Kidney (tissue), 14 donors: ENCODE data around the gene TTLL8. TPM values are rescaled to one million over a fixed set of nuclear protein-coding genes. Genes with fewer than 3 reads are reported as not detected.
"Not testable (repeated sequence)": the region's sequence is repeated elsewhere in the genome, so short reads cannot be mapped to it uniquely, and the experiment has no call there.

Source experiments
- DNase-seq, 5 donors: peaks; one replicate each; pipeline ENCODE4 v3.0.0-alpha.2; 2013 to 2020
- FAIRE-seq: peaks from 2 replicates; lab custom pipeline; 2012; peaks lifted over from hg19 to GRCh38; lab: Jason Lieb, UNC
- H3K27ac ChIP-seq, 2 donors: one replicate each; pipeline ENCODE4 v1.7.0; 2013; ENCODE audit warnings: low read depth in 2 of 2, low read length in 2 of 2, inconsistent platforms in 1 of 2
- H3K27me3 ChIP-seq: one replicate; pipeline ENCODE4 v1.7.1; 2013; ENCODE audit warnings: low read length, inconsistent platforms; ENCODE audit not compliant: control insufficient read depth, insufficient read depth
- H3K36me3 ChIP-seq, 3 donors: one replicate each; pipeline versions ENCODE4 v1.7.0 to v1.7.1; 2013; ENCODE audit warnings: low read length in 3 of 3, control low read depth in 1 of 3, inconsistent platforms in 1 of 3; ENCODE audit not compliant: insufficient read depth in 3 of 3, control insufficient read depth in 2 of 3
- H3K4me1 ChIP-seq, 3 donors: one replicate each; pipeline versions ENCODE4 v1.7.0 to v1.7.1; 2013; ENCODE audit warnings: low read length in 3 of 3, inconsistent platforms in 1 of 3, low read depth in 1 of 3; ENCODE audit not compliant: control insufficient read depth in 2 of 3, insufficient read depth in 2 of 3
- H3K4me3 ChIP-seq, 3 donors: one replicate each; pipeline versions ENCODE4 v1.7.0 to v1.8.1; 2013; ENCODE audit warnings: low read length in 3 of 3, control low read depth in 1 of 3, inconsistent platforms in 1 of 3
- H3K9ac ChIP-seq, 3 donors: one replicate each; pipeline versions ENCODE4 v1.7.0 to v1.7.1; 2013; ENCODE audit warnings: low read length in 3 of 3, control low read depth in 1 of 3, inconsistent platforms in 1 of 3
- H3K9me3 ChIP-seq, 3 donors: one replicate each; pipeline versions ENCODE4 v1.7.0 to v1.7.1; 2013; ENCODE audit warnings: low read length in 3 of 3, control low read depth in 1 of 3, inconsistent platforms in 1 of 3; ENCODE audit not compliant: control insufficient read depth in 2 of 3, insufficient read depth in 1 of 3
- intact Hi-C: fragments of 100-400 bp; cut with DNase I; formaldehyde crosslinking; loops from one replicate; pipeline ENCODE4 v1.11.1; 2022
- polyA plus RNA-seq: library from polyadenylated mRNA; stranded (reverse); fragments of 350-450 nt; fragmentation: Illumina TruSeq; extraction: RNeasy Lipid Tissue Mini Kit (QIAGEN cat#74804); gene quantifications from one replicate; pipeline ENCODE4 v1.2.3, GENCODE V29; 2014; ENCODE audit warnings: low read depth, low replicate concordance; ENCODE audit not compliant: insufficient read depth
- total RNA-seq: library from RNA; stranded (reverse); fragmentation: NEBNext Ultra II Directional; extraction: Animal tissue kit (Norgen Biotek cat#: 25700); gene quantifications from one replicate; pipeline ENCODE4 v1.2.1, GENCODE V29; 2021
- TF ChIP-seq, protein P1 (sequence below): IDR thresholded peaks from 3 replicates; pipeline ENCODE4 v1.5.1; 2012; ENCODE audit warnings: mild to moderate bottlenecking, moderate library complexity, borderline replicate concordance; ENCODE audit not compliant: insufficient read depth; ENCODE audit errors: extremely low read depth
- donor health status: control.
- donor health status: control.
- donor health status: control.
- donor health status: control.
- donor health status: control.
- donor health status: DM: yes; HTN: yes; CAD: no.
- donor health status: Normal renal cell carcinoma (clear cell type).

The TTLL8 gene
- total and polyA plus RNA-seq, 2 donors from 2014 or later: not detected

DNA sequence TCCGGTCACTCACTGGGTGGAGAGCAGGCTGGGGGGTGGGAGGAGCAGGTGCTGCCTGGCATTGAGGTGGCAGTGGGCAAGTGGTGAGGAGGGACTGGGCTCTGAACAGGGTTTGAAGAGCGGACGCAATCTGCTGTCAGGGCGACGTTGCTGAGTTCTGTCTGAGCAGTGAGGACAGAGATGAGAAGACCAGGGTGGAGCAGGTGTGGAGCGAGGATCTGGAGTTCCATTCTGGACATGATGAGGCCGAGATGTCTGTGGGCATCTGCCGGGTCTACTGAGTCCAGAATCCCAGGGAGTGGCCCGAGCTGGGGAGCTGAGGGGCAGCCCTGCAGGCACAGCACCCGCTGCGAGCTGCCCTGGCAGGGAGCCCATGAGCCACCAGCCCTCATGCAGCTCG lies 29.5 kb upstream of the TTLL8 start:
- FAIRE-seq (no peak), DNase-seq (peak in 1 of 5 donors; percentile 55)
- TF ChIP-seq, protein P1, sequence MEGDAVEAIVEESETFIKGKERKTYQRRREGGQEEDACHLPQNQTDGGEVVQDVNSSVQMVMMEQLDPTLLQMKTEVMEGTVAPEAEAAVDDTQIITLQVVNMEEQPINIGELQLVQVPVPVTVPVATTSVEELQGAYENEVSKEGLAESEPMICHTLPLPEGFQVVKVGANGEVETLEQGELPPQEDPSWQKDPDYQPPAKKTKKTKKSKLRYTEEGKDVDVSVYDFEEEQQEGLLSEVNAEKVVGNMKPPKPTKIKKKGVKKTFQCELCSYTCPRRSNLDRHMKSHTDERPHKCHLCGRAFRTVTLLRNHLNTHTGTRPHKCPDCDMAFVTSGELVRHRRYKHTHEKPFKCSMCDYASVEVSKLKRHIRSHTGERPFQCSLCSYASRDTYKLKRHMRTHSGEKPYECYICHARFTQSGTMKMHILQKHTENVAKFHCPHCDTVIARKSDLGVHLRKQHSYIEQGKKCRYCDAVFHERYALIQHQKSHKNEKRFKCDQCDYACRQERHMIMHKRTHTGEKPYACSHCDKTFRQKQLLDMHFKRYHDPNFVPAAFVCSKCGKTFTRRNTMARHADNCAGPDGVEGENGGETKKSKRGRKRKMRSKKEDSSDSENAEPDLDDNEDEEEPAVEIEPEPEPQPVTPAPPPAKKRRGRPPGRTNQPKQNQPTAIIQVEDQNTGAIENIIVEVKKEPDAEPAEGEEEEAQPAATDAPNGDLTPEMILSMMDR: no peak
- Histone ChIP-seq H3K9me3 (no peaks in the 10 kb centered on the region), H3K36me3 (no peaks in the 10 kb centered on the region), H3K9ac (no peak overlapping the region), H3K4me3 (no peak overlapping the region), H3K27me3 (peaks cover 2% of the 10 kb centered on the region), H3K4me1 (no peaks in the 10 kb centered on the region), H3K27ac (no peak overlapping the region)
- intact Hi-C loops: no loop called here

DNA sequence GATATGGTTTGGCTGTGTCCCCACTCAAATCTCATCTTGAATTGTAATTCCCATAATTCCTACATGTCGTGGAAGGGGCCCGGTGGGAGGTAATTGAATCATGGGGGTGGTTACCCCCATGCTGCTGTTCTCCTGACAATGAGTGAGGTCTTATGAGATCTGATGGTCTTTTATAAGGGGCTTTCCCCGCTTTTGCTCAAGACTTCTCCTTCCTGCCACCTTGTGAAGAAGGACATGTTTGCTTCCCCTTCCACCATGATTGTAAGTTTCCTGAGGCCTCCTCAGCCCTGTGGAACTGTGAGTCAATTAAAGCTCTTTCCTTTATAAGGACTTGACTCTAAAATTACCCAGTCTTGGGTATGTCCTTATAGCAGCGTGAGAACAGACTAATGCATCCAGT lies 28.9 kb upstream of the TTLL8 start:
- H3K4me1 ChIP-seq, H3K27ac ChIP-seq, H3K27me3 ChIP-seq, FAIRE-seq, H3K4me3 ChIP-seq, DNase-seq, H3K36me3 ChIP-seq, H3K9me3 ChIP-seq, H3K9ac ChIP-seq, intact Hi-C loops: not testable (repeated sequence)

DNA sequence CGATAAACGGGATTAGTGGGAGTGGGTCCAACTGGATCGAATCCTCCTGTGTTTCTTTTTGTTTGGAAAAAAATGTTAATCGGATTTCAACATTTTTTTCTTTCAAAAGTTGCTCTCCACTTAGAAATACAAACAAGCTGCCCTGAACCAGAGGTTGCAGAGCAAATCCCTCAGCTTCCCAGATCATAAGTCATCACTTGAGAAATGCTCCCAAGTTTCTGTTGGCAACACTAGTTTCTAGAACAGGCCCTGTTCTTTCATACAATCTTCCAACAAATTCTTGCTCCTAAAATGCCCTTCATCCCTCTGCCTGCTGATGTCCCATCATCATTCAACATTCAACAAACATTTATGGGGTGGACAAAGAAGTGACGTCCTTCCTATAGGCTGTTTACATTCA lies 28.4 kb upstream of the TTLL8 start:
- Histone ChIP-seq H3K27me3 (peaks cover 2% of the 10 kb centered on the region), H3K9me3 (no peaks in the 10 kb centered on the region), H3K27ac (no peak overlapping the region), H3K9ac (no peak overlapping the region), H3K4me3 (no peak overlapping the region), H3K4me1 (no peaks in the 10 kb centered on the region), H3K36me3 (no peaks in the 10 kb centered on the region)
- intact Hi-C loops: no loop called here
- FAIRE-seq (no peak), DNase-seq (no peak)
- TF ChIP-seq, protein P1: no peak

DNA sequence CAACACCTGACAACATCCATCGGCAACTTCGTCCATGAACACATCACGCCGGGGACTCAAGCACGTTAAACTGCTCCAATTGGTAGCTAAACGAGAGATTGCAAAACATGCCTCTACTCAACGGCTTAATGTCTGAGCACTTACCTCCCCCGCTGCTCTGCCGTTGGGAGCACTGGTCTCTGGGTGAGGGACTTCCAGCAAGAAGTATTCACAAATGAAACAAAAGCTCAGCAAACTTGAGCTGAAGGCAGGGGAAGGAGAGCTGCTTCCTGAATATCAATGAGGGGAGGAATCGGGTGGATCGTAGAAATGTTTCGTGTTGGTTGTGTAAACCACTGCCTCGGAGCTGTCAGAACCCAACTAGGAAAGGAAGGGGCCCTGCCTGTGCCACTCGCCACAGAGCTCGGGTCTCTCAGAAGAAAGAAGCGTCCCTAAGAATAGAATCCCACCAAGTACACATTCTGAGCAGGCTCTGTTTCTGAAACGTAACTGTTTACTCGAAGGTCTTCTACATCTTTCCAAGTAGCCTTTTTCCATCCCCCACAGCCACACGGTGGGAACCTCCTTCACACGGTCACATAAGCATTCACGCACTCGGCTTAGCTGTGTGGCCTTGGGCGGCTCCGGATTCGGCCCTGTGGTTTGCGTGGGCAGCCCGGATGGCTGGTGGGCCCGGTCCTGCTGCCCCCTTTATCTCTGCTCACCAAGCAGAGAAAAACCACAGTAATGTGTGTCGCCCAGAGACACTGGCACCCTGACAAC lies 27.3 kb upstream of the TTLL8 start, which contains the start of gene MLC1:
Gene MLC1 (minus strand): TSS at position 216 of the 762 bp plus-strand sequence. CDS start 524 bp downstream, outside the sequence.
- no peak for FAIRE-seq
- Histone ChIP-seq H3K27ac (no peak within 1 kb of the TSS), H3K9me3 (no peaks in the 10 kb centered on the region), H3K36me3 (no peaks in the 10 kb centered on the region), H3K9ac (no peak within 1 kb of the TSS), H3K27me3 (peaks cover 2% of the 10 kb centered on the region), H3K4me1 (no peaks in the 10 kb centered on the region), H3K4me3 (no peak within 1 kb of the TSS)
- peak in 1 of 5 donors; percentile 46 for DNase-seq
- intact Hi-C loops: no loop called here
- TF ChIP-seq, protein P1: no peak
